Transverse colon (tissue), 4 donors: Measurements from ENCODE around the gene PDE7B.

Experiments
- POLR2AphosphoS5 ChIP-seq, 3 donors: sonication (generic); formaldehyde crosslinking; IDR thresholded peaks; one replicate each; pipeline ENCODE4 v1.6.1; 2016; ENCODE audit warnings: antibody characterized with exemption in 3 of 3
- TF ChIP-seq, protein P1 (sequence below), 5 experiments: fragments of 200-600 bp in 3 of 5; fragments of 450-650 bp in 2 of 5; sonication (generic) in 3 of 5; IDR thresholded peaks; 1 replicate in 2 of 5; 2 replicates in 3 of 5; pipeline ENCODE4 v1.5.1; 2016 to 2017; ENCODE audit warnings: antibody characterized with exemption in 5 of 5, inconsistent platforms in 3 of 5, mild to moderate bottlenecking in 2 of 5, moderate library complexity in 1 of 5

DNA sequence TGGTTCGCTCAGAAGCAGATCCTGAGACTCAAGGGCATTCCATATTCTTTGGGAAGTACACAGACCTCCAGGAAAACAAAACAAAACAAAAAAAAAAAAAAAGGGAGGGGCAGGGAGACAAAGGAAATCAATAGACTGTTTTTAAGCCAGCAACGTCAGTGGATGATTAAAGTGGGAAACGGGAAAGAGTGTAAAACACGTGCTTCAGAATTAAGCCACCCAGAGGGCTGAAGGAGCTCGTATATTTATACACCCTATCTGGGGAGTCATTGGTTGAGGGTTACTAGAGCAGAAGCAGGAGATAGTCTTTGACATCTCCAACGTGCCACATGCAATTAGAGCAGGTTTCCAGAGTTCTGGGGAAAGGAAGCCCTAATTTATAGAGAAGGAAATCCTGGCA lies 26.2 kb downstream of the PDE7B start:
- TF ChIP-seq, protein P1, sequence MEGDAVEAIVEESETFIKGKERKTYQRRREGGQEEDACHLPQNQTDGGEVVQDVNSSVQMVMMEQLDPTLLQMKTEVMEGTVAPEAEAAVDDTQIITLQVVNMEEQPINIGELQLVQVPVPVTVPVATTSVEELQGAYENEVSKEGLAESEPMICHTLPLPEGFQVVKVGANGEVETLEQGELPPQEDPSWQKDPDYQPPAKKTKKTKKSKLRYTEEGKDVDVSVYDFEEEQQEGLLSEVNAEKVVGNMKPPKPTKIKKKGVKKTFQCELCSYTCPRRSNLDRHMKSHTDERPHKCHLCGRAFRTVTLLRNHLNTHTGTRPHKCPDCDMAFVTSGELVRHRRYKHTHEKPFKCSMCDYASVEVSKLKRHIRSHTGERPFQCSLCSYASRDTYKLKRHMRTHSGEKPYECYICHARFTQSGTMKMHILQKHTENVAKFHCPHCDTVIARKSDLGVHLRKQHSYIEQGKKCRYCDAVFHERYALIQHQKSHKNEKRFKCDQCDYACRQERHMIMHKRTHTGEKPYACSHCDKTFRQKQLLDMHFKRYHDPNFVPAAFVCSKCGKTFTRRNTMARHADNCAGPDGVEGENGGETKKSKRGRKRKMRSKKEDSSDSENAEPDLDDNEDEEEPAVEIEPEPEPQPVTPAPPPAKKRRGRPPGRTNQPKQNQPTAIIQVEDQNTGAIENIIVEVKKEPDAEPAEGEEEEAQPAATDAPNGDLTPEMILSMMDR (IDR thresholded peaks at IDR 0.05): no peak
- TF ChIP-seq POLR2AphosphoS5 (IDR thresholded peaks at IDR 0.05): no peak
